DMS153 treated with DMSO at 0.1 percent for 48 hours (cell line): ENCODE data around the gene AATF.

Source experiments
- DNase-seq: peaks from one replicate; lab custom pipeline; 2025; ENCODE audit not compliant: unreplicated experiment; lab: John Stamatoyannopoulos, UW

Gene AATF, protein sequence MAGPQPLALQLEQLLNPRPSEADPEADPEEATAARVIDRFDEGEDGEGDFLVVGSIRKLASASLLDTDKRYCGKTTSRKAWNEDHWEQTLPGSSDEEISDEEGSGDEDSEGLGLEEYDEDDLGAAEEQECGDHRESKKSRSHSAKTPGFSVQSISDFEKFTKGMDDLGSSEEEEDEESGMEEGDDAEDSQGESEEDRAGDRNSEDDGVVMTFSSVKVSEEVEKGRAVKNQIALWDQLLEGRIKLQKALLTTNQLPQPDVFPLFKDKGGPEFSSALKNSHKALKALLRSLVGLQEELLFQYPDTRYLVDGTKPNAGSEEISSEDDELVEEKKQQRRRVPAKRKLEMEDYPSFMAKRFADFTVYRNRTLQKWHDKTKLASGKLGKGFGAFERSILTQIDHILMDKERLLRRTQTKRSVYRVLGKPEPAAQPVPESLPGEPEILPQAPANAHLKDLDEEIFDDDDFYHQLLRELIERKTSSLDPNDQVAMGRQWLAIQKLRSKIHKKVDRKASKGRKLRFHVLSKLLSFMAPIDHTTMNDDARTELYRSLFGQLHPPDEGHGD

DNA sequence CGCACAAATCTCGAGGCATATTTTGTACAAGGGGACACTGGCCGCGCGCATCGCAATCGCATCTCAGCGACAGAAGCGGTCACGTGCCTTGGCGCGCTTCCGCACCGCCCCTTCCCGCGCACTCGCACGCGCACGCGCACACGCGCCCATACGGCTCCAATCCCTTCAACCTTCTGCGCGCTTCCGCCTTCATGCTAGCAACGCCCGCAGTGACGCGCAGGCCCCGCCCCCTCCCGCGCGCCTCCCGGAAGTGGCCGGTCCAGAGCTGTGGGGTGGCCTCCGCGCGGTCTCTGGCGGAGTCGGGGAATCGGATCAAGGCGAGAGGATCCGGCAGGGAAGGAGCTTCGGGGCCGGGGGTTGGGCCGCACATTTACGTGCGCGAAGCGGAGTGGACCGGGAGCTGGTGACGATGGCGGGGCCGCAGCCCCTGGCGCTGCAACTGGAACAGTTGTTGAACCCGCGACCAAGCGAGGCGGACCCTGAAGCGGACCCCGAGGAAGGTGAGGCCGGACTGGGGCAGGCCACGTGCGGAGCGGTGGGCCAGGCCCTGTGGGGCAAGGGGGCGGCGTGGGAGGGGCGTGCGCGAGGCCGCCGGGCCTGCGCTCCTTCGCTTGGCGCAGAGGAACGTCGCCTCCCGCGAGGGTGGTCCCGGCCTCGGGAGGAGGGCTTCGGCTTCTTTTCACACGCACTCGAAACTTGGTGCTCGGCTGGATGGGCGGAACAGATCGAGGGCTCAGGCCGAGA is at the start of gene AATF:
TSS of gene AATF (plus strand) at position 238 of the 744 bp plus-strand sequence. CDS start at position 410, 172 bp downstream.
- DNase-seq = peak; percentile 85

DNA sequence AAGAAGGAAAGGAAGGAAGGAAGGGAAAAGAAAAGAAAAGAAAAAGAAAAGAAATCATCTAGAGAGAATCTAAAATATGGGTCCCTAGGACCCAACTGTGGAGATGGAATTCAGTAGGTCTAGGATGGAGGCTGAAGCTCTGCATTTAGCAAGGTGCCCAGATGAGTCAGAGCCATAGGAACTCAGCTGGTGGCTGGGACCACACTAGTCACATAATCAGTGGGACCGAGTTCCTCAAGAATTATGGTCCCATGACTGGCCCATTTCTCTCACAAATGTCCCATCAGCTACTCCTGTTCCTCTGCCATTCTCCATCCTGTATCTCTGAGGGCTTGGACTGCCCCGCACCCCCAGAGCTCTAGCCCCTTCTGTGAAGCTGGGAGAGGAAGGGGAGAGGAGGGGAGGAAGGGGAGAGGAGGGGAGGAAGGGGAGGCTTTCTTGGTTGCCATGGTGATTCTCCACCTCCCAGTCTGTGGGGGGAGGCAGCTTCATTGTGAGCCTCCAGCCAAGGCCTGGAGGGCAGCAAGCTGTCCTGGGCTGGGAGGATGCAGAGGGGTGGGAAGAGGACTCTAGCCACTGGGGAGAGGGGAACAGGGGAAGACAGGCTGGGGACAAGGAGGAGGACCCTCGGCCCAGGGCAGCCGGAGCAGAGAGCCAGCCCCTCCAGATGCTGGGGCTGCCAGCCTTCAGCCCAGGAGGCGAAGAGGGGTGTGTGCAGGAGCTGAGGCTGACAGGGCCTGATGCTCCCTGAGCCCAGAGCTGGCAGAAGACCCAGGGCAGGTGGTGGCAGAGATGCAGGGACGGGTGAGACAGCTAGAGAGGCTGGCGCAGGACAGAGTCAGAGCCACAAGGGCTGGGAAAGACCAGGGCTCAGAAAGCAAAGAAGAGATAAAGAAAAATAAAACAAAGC is 49.2 kb upstream of the AATF start:
- DNase-seq = no peak

DNA sequence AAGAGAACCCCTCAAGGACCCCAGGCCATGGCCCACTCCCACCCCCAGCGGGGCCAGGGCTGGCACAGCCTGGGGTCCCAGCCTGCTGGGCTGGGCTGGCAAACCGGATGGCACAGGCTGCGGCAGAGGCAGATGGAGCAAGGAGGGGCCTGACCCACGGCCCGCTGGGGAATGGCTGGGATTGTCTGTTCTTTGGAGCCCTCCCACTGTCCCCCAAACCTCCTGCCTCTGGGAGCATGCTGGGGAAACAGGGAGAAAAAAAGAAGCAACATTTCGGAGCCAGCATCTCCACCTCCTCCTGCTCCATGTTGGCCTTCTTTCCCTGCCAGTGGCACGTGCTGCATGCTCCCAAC is 48.6 kb upstream of the AATF start:
- DNase-seq = no peak

DNA sequence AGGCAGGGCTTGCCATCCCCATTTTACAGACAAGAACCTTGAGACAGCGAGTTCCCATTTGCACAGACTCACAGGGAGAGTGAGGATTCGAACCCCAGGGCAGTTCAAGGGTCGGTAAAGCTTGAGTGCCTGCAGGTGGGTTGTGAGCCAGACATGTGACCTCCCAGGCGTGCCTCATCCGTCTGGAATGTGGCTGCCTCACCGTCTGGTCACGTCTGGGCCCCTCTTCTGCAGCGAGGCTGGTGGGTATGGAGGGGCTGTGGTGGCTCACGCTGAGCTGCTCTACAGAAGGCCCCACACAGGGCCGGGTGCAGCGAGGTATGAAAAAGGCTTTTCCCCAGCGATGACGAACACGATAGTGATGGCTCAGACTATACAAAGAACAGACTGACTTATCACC is 47.2 kb upstream of the AATF start:
- no peak for DNase-seq

DNA sequence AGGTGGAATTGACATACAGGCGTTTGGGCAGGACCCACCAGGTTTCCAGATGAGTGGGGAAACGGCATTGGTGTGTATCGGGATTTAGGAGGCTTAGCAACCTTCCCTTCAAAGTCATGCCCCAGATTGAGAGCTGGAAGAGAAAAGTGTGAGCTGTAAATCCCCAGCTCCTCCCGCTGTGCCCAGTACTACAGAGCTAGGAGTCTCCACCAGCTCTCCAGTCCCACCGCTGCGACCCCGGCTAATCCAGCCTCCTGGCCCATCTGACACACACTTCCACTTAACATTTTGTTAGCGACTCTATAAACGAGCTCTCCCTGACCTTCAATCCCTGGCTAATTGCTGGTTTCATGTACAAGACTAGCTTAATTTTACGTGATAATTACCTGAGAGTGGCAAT is 41.3 kb upstream of the AATF start:
- DNase-seq = no peak

DNA sequence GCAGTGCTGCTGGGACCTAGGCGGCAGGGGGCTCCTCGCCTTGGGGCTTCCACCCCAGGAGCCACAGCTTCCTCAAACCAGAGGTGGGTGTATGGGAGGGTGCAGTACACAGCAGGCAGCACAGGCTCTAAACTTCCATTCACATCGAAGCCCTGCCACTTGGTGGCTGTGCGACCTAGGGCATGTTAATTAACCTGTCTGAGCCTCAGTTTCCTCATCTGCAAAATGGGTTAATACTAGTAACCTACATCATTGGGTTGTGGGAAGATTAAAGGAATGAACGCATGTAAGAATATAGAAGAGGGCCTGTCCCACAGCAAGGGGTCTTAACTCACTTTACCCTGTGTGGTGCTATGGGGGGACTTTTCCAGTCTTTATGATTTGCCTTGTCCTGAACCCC is 38.2 kb upstream of the AATF start:
- no peak for DNase-seq

DNA sequence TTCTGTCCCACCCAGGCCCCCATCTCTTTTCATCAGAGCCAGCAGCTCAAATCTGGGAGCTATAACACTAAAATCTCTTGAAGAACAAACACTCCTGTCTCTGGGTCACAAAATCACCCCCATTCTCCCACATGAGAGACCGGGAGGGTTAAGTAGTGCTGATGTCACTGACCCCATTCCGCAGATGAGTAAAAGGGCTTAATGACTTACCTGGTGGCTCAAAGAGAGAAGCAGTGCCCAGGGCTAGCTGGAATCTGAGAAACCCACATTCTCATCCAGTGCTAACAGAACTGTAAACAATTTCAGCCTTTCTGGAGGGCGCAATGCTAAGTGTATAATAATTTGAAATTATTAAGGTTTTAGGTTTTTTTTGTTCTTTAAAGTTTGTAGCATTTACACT is 37.8 kb upstream of the AATF start:
- DNase-seq = no peak

DNA sequence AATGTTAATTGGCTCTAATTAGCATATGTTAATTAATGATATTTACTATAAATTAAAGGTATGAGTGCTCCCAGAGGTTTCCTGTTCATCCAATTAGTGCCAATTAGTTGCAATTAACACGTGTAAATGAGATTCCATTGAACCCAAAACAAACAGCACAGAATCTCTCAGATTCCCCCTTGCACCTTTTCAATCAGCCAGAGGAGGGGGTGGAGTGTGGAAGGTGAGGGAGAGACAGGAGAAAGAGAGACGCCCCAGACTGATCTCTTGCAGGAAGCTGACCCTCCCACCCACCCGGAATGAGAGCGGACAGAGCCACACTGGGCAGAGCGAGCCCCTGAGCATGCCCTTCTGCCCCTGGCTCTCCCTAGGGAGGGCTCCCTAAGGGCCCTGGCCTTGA is 35.6 kb upstream of the AATF start:
- no peak for DNase-seq

DNA sequence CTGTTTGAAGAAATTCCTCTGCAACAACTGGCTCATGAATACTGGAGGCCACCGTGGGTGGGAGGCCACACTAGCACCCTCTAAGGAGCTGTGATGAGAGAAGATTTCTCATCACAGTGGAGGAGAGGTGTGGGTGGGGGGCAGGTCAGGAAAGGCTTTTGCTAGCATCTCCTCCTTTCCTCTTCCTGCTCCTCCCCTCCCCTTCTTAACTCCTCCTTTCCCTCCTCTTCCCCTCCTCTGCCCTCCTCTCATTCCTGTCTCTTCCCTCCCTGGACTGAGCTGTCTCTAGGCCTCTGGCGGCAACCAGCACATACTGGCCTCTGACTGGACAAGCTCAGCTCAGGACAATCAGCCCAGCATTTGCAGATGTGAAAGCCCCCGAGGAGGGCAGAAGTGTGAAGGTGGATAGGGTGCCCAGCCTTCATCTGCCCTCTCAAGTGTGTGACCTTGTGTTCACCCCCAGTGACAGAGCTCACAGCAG is 30.5 kb upstream of the AATF start:
- DNase-seq = no peak

DNA sequence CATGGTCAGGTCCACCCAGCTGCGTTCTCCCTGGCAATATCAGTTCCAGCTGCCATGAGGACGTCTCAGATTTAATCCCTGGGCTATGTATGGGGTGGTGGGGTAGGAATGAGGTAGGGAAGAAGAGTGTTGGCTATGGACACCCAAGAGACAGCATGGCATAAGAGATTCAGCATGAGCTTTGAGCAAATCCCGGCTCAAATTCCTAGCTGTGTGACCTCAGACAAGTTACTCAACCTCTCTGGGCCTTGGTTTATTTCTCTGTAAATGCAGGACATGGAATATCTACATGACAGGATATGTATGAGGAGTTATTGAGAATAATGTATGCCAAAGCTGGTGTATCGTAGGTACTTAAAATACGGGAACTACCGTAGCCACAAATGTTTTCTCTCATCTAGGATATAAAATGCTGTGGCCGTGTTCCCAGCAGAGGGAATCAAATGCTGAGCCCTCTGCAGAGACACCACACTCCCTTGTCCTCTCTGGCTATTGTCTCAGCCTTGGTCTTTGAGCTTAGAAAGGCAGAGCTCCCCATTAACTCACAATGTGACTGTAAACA is 29.3 kb upstream of the AATF start:
- DNase-seq = no peak

DNA sequence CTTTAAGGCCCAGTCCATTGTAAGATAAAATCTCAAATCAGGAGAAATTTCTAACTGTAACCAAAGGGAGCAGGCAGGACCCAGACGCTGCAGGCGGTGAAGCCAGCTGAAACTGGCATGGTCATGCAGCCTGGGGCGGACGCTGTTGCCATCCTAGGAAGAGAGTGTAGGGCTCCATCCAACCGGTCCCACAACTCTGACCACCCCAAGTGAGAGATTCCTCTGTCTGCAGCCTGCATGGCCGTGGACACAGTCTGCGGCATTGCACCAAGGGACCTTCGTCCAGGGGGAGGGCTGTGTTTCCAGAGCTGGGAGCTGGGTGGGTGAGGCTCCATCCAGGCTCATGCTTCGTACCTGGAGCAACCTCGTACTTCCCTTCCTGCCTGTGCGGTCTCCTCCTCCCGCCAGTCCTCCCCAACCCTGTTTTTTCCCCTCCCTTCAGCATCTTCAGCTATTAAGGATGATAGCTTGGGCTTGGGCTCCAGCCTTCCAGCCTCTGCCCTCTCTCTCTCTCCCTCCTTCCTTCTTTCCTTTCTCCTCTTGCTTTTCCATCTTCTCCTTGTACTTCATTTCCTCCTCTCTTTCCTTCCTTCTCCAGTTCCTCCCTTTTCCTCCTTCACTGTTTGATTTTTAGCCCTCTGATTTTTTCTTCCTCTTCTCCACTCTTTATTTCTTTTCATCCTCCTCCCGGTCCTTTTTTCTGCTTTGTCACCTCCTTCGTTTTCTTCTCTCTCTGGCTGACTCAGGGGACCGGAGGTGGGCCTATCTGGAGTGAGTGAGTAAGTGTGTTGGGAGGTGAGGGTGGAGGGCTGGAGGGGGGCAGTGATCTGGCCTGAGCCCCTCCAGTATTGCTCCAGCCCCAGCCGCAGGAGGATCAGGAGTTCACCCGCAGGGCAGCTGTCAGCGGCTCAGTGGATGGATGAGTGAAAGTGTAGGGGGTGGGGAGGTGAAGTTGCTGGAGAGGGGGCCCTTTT is 28.4 kb upstream of the AATF start:
- no peak for DNase-seq

DNA sequence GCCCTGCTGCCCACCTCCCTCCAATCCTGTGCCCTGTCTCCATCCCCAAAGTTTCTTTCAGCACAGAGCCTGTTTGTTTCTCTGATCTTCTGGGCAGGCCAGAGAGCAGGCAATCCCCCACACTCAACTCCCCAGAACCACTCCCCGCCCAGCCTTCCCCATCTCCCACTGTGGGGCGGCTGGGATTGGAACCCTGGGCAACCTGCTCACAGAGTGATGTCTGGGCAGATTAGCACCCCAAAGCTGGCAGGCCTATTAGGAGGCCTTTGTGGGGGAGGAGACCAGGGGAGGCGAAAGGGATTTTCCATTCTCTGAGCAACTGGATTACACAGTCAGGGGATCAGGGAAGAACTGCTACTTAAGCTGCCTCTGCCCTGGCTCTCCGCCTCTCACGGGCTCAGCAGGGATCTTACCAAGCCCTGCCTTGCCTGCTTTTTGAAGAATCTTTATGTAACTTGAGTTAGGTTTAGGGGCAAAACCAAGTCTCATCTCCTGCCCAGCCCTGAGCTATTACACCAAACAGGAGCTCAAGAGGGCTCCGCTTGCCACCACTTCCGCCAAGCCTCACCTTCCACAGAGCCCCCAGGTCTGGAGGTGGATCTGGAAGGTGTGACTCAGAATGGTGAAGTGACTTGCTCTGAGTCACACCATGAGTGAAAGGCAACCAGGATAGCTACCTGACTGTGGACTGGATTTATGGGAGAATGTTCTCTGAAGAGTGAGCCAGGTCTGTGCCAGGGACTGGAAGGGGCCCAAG is 27.5 kb upstream of the AATF start:
- no peak for DNase-seq

DNA sequence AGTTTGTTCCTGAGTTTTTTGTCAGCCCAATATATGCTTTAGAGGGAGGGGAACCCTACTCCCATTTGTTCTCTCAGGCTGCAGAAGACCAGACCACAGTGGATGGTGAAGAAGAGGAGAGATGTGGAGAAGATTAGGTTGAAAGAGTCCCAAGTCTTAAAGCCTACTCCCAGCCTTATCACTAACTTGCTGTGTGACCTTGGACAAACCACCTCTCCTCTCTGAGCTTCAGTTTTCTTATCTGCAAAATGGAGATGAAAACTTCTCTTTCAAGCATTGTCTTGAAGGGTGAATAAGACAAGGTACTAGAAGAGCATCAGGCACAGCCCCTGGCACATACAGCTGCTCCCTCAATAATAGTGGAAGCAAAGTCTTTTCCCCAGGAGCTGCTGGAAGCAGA is 26.6 kb upstream of the AATF start:
- DNase-seq = no peak

DNA sequence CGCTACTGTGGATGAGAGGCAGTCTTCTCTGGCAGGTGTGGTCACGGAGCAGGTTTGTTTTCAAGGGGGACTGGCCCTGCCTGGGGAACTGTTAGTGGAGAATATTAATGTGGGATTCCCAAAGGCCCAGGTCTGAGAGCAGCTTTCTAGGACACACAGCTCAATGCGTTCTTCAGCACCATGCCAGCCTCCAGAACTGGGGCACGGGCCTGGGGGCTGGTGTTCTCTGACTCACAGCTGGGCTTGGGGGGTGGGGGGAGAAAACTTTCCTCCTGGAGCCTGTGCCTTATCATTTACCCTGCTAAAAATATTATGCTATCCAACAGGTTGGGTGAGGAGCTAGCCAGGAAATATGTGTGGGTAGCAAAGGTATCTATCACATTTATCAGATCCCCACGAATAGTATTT is 24.9 kb upstream of the AATF start:
- no peak for DNase-seq

DNA sequence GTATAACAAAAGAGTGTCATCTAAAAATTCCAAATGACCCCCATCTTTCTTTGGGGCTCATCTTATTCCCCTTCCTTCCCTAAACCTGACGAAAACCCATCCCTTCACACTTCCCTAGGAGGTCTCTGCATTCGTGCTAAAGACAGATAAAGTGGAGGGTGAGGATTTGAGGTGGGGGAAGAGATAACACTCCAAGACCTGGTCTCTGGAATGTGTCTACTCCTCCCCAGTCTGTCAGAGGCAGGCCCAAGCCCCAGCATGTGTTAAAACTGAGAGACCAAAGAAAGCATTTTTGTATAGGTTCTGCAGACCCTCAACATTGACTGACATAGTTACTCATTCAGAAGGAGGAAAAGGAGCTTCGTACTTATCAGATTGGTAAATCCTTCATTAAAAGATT is 22.5 kb upstream of the AATF start:
- no peak for DNase-seq

DNA sequence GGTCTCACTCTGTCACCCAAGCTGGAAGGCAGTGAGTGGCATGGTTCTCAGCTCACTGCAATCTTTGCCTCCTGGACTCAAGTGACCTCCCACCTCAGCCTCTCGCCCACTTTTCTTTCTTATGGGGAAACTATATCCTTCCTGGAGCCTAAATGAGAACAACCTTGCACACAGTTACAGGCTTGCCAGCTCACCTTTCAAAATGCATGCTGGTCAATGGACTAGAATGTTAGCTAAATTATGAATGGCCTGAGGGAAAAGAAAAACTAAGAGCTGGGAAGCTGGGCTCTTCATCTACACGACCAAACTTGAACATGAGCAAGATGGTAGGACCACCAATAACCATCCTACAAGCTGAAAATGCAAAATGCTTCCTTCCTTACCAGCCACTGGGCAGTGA is 22.1 kb upstream of the AATF start:
- no peak for DNase-seq

DNA sequence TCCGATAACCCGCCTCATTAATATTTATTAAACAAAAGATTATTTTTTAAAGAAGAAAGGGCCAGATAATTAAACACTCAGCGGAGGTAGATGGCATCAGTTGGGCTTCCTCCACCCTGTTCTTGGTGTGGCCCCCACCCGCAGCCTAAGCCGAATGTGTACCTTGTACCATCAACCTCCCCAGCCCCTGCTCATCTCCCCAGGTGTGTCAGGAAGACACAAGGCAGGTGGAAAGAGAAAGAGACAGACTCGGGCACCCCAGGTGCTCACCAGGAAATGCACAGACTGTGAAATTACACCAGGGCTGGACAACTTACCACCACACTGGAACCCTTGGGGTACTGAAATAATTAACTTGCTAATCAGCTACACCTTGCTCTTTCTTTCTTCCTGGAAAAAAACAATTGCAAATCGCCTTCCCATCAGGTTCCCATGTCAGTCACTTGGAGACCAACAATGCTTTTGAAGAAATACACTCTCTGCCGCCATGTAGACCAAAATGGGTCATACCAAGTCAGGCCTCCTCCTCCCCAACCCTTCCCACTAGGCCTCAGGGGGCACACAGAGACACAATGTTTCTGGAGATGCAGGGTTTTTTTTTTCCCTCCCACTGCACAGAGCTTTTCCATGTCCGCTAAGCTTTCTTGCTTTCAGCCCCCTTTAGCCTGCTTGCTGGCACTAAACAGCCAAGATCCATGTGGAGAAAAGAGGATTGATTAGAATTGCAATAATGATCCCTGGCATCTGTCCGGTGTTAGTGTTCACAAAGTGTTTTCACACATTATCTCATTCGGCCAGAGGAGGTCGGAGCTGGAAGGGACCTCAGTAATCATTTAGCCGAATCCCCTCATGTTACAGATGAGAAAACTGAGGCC is 20.0 kb upstream of the AATF start:
- no peak for DNase-seq
